A673 (cell line): ENCODE results near the gene SHC3. TPM values are rescaled to one million over a fixed set of nuclear protein-coding genes. Genes with fewer than 3 reads are reported as not detected.

ENCODE experiments used
- BruUV-seq: library from RNA; stranded (reverse); fragments of 400-500 nt; replicated peaks from 2 replicates; lab custom pipeline; 2021; lab: Mats Ljungman, UMichigan
- CTCF ChIA-PET: fragments of 300-600 bp; sonication (Branson Sonifier 250); formaldehyde crosslinking; loops from one replicate; lab custom pipeline; 2022; ENCODE audit warnings: antibody characterized with exemption; lab: Charles Lee
- POLR2A ChIA-PET: fragments of 300-600 bp; sonication (Branson Sonifier 250); formaldehyde crosslinking; loops from one replicate; lab custom pipeline; 2022; ENCODE audit warnings: antibody characterized with exemption; ENCODE audit not compliant: low non-redundant PET; lab: Charles Lee
- DNase-seq: peaks from one replicate; pipeline ENCODE4 v3.0.0-alpha.2; 2015; ENCODE audit warnings: low spot score
- H3K27ac ChIP-seq: fragments of 200-600 bp; sonication (generic); 2 replicates; pipeline ENCODE4 v1.5.1; 2016; ENCODE audit warnings: mixed run types, low read depth, mild to moderate bottlenecking, mixed read lengths, antibody characterized with exemption, low read length; ENCODE audit not compliant: poor library complexity, severe bottlenecking
- H3K27me3 ChIP-seq: fragments of 200-600 bp; sonication (generic); replicated peaks from 2 replicates; pipeline ENCODE4 v1.6.1; 2017; ENCODE audit warnings: mixed run types, low read depth, mild to moderate bottlenecking, mixed read lengths, antibody characterized with exemption, low read length; ENCODE audit not compliant: insufficient read depth, poor library complexity
- H3K36me3 ChIP-seq: fragments of 200-600 bp; sonication (generic); 2 replicates; pipeline ENCODE4 v1.6.1; 2016; ENCODE audit warnings: mixed run types, mild to moderate bottlenecking, mixed read lengths, antibody characterized with exemption, low read length; ENCODE audit not compliant: insufficient read depth, poor library complexity, severe bottlenecking
- H3K4me1 ChIP-seq: fragments of 200-600 bp; sonication (generic); 2 replicates; pipeline ENCODE4 v1.6.1; 2017; ENCODE audit warnings: mixed run types, mild to moderate bottlenecking, mixed read lengths, antibody characterized with exemption, low read length; ENCODE audit not compliant: insufficient read depth, poor library complexity, severe bottlenecking
- H3K4me3 ChIP-seq: fragments of 200-600 bp; sonication (generic); 2 replicates; pipeline ENCODE4 v1.5.1; 2016; ENCODE audit warnings: low read depth, mixed run types, mild to moderate bottlenecking, mixed read lengths, low read length; ENCODE audit not compliant: poor library complexity, severe bottlenecking
- H3K9me3 ChIP-seq: fragments of 200-600 bp; sonication (generic); 2 replicates; pipeline ENCODE4 v1.6.1; 2016; ENCODE audit warnings: mixed run types, low read depth, mild to moderate bottlenecking, mixed read lengths, antibody characterized with exemption, low read length; ENCODE audit not compliant: poor library complexity, severe bottlenecking
- CTCF ChIP-seq: fragments of 300-800, 200-600 bp; sonication (generic); conservative IDR thresholded peaks from 2 replicates; pipeline ENCODE4 v1.5.1; 2017; ENCODE audit warnings: low read depth, mild to moderate bottlenecking, antibody characterized with exemption, low read length, moderate library complexity, mixed read lengths
- EZH2 ChIP-seq: fragments of 200-600 bp; sonication (generic); IDR thresholded peaks from 2 replicates; pipeline ENCODE4 v1.6.1; 2017; ENCODE audit warnings: borderline replicate concordance, low read depth, mild to moderate bottlenecking, mixed read lengths, antibody characterized with exemption, low read length; ENCODE audit not compliant: poor library complexity, severe bottlenecking
- intact Hi-C: fragments of 100-400 bp; cut with micrococcal nuclease; formaldehyde crosslinking; loops from one replicate; pipeline ENCODE4 v1.10.0; 2022; ENCODE audit not compliant: unreplicated experiment
- total RNA-seq: library from RNA; stranded (reverse); gene quantifications from 2 replicates; pipeline ENCODE4 v1.2.3, GENCODE V29; 2021

The SHC3 gene
- total RNA-seq, 1 experiment from 2014 or later, result 6.6 TPM

GRCh38 chr9:89015336-89015735 lies 163.3 kb downstream of the SHC3 start:
- ChIA-PET POLR2A (no interaction called here), CTCF (no interaction called here)
- Histone ChIP-seq H3K27ac (no peak overlapping the region), H3K9me3 (no peaks in the 10 kb centered on the region), H3K27me3 (no peaks in the 10 kb centered on the region), H3K4me1 (peaks cover 2% of the 10 kb centered on the region), H3K4me3 (no peak overlapping the region), H3K36me3 (no peaks in the 10 kb centered on the region)
- DNase-seq, result no peak
- intact Hi-C loops, result loop anchor here (10.0 kb wide), 1 partner anchor 59 kb away; no protein-coding TSS in a partner anchor
- BruUV-seq, result no TSS peak
- TF ChIP-seq CTCF (no peak), EZH2 (no peak)

GRCh38 chr9:89014153-89014552 lies 164.5 kb downstream of the SHC3 start:
- BruUV-seq, result no TSS peak
- H3K36me3 ChIP-seq, result no peaks in the 10 kb centered on the region
- H3K27me3 ChIP-seq, result no peaks in the 10 kb centered on the region
- TF ChIP-seq CTCF, result no peak
- no peak for TF ChIP-seq EZH2
- no peak overlapping the region for H3K27ac ChIP-seq
- DNase-seq, result no peak
- peaks cover 8% of the 10 kb centered on the region for H3K4me1 ChIP-seq
- ChIA-PET CTCF (no interaction called here), POLR2A (no interaction called here)
- H3K4me3 ChIP-seq, result no peak overlapping the region
- H3K9me3 ChIP-seq, result no peaks in the 10 kb centered on the region
- intact Hi-C loops, result loop anchor here (10.0 kb wide), 1 partner anchor 61 kb away; no protein-coding TSS in a partner anchor

- Histone ChIP-seq H3K4me1 (peaks cover 13% of the 10 kb centered on the region), H3K27ac (no peak overlapping the region), H3K4me3 (no peak overlapping the region), H3K9me3 (no peaks in the 10 kb centered on the region), H3K27me3 (no peaks in the 10 kb centered on the region), H3K36me3 (no peaks in the 10 kb centered on the region)
- no TSS peak for BruUV-seq
- ChIA-PET CTCF (no interaction called here), POLR2A (no interaction called here)
- DNase-seq, result no peak
- TF ChIP-seq CTCF, result no peak
- no peak for TF ChIP-seq EZH2
- intact Hi-C loops, result loop anchor here (10.0 kb wide), 1 partner anchor 61 kb away; no protein-coding TSS in a partner anchor
Measured at GRCh38 chr9:89013660-89014059, 165.0 kb downstream of the SHC3 start.
